Astrocyte (in vitro differentiated cells and primary cell): ENCODE measurements around the gene AQP2. TPM values are rescaled to one million over a fixed set of nuclear protein-coding genes. Genes with fewer than 3 reads are reported as not detected.
A peak's percentile ranks its signal among the peaks of the same experiment; 100 is the strongest.
"Not testable (repeated sequence)": the region's sequence is repeated elsewhere in the genome, so short reads cannot be mapped to it uniquely, and the experiment has no call there.

Source experiments
- DNase-seq: peaks from one replicate; pipeline ENCODE4 v3.0.0-alpha.2; 2010; ENCODE audit warnings: low read depth
- FAIRE-seq: peaks from 2 replicates; lab custom pipeline; 2011; peaks lifted over from hg19 to GRCh38; lab: Jason Lieb, UNC
- H2AFZ ChIP-seq: 2 replicates; pipeline ENCODE4 v1.6.0; 2012; ENCODE audit warnings: low read depth, low read length, inconsistent platforms
- H3K27ac ChIP-seq: 2 replicates; pipeline ENCODE4 v1.5.1; 2011; ENCODE audit warnings: low read depth, low read length, inconsistent platforms
- H3K27me3 ChIP-seq: 2 replicates; pipeline ENCODE4 v1.6.0; 2011; ENCODE audit warnings: low read length, inconsistent platforms; ENCODE audit not compliant: insufficient read depth
- H3K36me3 ChIP-seq: 2 replicates; pipeline ENCODE4 v1.5.1; 2011; ENCODE audit warnings: low read length, inconsistent platforms; ENCODE audit not compliant: insufficient read depth
- H3K4me1 ChIP-seq: 2 replicates; pipeline ENCODE4 v1.5.1; 2011; ENCODE audit warnings: low read length, inconsistent platforms; ENCODE audit not compliant: insufficient read depth
- H3K4me2 ChIP-seq: 2 replicates; pipeline ENCODE4 v1.6.0; 2012; ENCODE audit warnings: low read length, inconsistent platforms
- H3K4me3 ChIP-seq: 2 replicates; pipeline ENCODE4 v1.5.1; 2011; ENCODE audit warnings: low read depth, mild to moderate bottlenecking, low read length, inconsistent platforms; ENCODE audit not compliant: insufficient read depth
- H3K79me2 ChIP-seq: 2 replicates; pipeline ENCODE4 v1.6.0; 2012; ENCODE audit warnings: mild to moderate bottlenecking, low read length, inconsistent platforms; ENCODE audit not compliant: insufficient read depth
- H3K9ac ChIP-seq: 2 replicates; pipeline ENCODE4 v1.6.0; 2012; ENCODE audit warnings: mild to moderate bottlenecking, low read length, inconsistent platforms
- H3K9me3 ChIP-seq: 2 replicates; pipeline ENCODE4 v1.5.1; 2012; ENCODE audit warnings: low read depth, mild to moderate bottlenecking, low read length, inconsistent platforms; ENCODE audit not compliant: insufficient read depth
- H4K20me1 ChIP-seq: 2 replicates; pipeline ENCODE4 v1.6.0; 2012; ENCODE audit warnings: low read length, inconsistent platforms; ENCODE audit not compliant: insufficient read depth
- H3K27ac Mint-ChIP-seq: one replicate; pipeline ENCODE4 v1.8.0; 2021; ENCODE audit warnings: mild to moderate bottlenecking, mixed read lengths; ENCODE audit not compliant: unreplicated experiment
- H3K27me3 Mint-ChIP-seq: one replicate; pipeline ENCODE4 v1.8.0; 2021; ENCODE audit warnings: low read depth, mixed read lengths; ENCODE audit not compliant: unreplicated experiment
- H3K36me3 Mint-ChIP-seq: one replicate; pipeline ENCODE4 v1.8.0; 2021; ENCODE audit warnings: low read depth, mixed read lengths; ENCODE audit not compliant: unreplicated experiment
- H3K4me1 Mint-ChIP-seq: one replicate; pipeline ENCODE4 v1.8.0; 2021; ENCODE audit warnings: low read depth, mixed read lengths; ENCODE audit not compliant: unreplicated experiment
- H3K4me3 Mint-ChIP-seq: one replicate; pipeline ENCODE4 v1.8.0; 2021; ENCODE audit warnings: mild to moderate bottlenecking, moderate library complexity, mixed read lengths; ENCODE audit not compliant: unreplicated experiment
- H3K9me3 Mint-ChIP-seq: one replicate; pipeline ENCODE4 v1.8.0; 2021; ENCODE audit warnings: mild to moderate bottlenecking, mixed read lengths; ENCODE audit not compliant: unreplicated experiment
- EZH2 ChIP-seq: IDR thresholded peaks from 2 replicates; pipeline ENCODE4 v1.6.1; 2012; ENCODE audit warnings: mild to moderate bottlenecking, low read length, inconsistent platforms; ENCODE audit not compliant: insufficient read depth
- total RNA-seq: library from RNA; stranded (reverse); gene quantifications from 2 replicates; pipeline ENCODE4 v1.2.1, GENCODE V29; 2021
- TF ChIP-seq, protein P1 (sequence below): IDR thresholded peaks from 2 replicates; pipeline ENCODE4 v1.5.1; 2011; ENCODE audit warnings: low read depth, mild to moderate bottlenecking, inconsistent platforms, low read length, moderate library complexity; ENCODE audit not compliant: insufficient read depth

Gene AQP2
- total RNA-seq, 1 donor from 2014 or later, result not detected

GRCh38 chr12:49985981-49986380 lies 35.4 kb downstream of the AQP2 start:
- no peak for FAIRE-seq
- DNase-seq, result peak; percentile 11
- no peaks in the 10 kb centered on the region for H3K9me3 ChIP-seq
- no peak overlapping the region for H3K9ac ChIP-seq
- no peak overlapping the region for H2AFZ ChIP-seq
- Mint-ChIP-seq H3K27me3 (no peaks in the 10 kb centered on the region), H3K4me1 (peaks cover 28% of the 10 kb centered on the region), H3K4me3 (no peak overlapping the region), H3K36me3 (peaks cover 4% of the 10 kb centered on the region), H3K9me3 (no peaks in the 10 kb centered on the region), H3K27ac (peak overlapping the region; percentile 58)
- H4K20me1 ChIP-seq, result no peaks in the 10 kb centered on the region
- H3K79me2 ChIP-seq, result no peaks in the 10 kb centered on the region
- H3K4me2 ChIP-seq, result no peak overlapping the region
- no peaks in the 10 kb centered on the region for H3K27me3 ChIP-seq
- no peak overlapping the region for H3K27ac ChIP-seq
- no peak overlapping the region for H3K4me3 ChIP-seq
- TF ChIP-seq EZH2, result no peak
- TF ChIP-seq, protein P1, sequence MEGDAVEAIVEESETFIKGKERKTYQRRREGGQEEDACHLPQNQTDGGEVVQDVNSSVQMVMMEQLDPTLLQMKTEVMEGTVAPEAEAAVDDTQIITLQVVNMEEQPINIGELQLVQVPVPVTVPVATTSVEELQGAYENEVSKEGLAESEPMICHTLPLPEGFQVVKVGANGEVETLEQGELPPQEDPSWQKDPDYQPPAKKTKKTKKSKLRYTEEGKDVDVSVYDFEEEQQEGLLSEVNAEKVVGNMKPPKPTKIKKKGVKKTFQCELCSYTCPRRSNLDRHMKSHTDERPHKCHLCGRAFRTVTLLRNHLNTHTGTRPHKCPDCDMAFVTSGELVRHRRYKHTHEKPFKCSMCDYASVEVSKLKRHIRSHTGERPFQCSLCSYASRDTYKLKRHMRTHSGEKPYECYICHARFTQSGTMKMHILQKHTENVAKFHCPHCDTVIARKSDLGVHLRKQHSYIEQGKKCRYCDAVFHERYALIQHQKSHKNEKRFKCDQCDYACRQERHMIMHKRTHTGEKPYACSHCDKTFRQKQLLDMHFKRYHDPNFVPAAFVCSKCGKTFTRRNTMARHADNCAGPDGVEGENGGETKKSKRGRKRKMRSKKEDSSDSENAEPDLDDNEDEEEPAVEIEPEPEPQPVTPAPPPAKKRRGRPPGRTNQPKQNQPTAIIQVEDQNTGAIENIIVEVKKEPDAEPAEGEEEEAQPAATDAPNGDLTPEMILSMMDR, result no peak
- peaks cover 13% of the 10 kb centered on the region for H3K36me3 ChIP-seq
- peaks cover 14% of the 10 kb centered on the region for H3K4me1 ChIP-seq

GRCh38 chr12:49986476-49986875 lies 35.9 kb downstream of the AQP2 start:
- Histone ChIP-seq H3K36me3 (peaks cover 15% of the 10 kb centered on the region), H3K4me1 (peaks cover 14% of the 10 kb centered on the region)
- H3K36me3 Mint-ChIP-seq, H3K4me3 ChIP-seq, H3K27ac Mint-ChIP-seq, H2AFZ ChIP-seq, DNase-seq, H3K9me3 ChIP-seq, H3K27me3 ChIP-seq, H3K4me3 Mint-ChIP-seq, H3K9me3 Mint-ChIP-seq, H3K79me2 ChIP-seq, FAIRE-seq, H3K4me2 ChIP-seq, H3K27me3 Mint-ChIP-seq, H3K27ac ChIP-seq, H4K20me1 ChIP-seq, H3K9ac ChIP-seq: not testable (repeated sequence)
- H3K4me1 Mint-ChIP-seq, result peaks cover 27% of the 10 kb centered on the region

- Histone ChIP-seq H3K79me2 (no peaks in the 10 kb centered on the region), H3K4me3 (no peak overlapping the region), H3K4me1 (peaks cover 14% of the 10 kb centered on the region), H3K9me3 (no peaks in the 10 kb centered on the region), H4K20me1 (no peaks in the 10 kb centered on the region), H3K36me3 (peaks cover 25% of the 10 kb centered on the region), H3K27me3 (no peaks in the 10 kb centered on the region), H3K27ac (no peak overlapping the region), H3K4me2 (no peak overlapping the region), H2AFZ (no peak overlapping the region), H3K9ac (no peak overlapping the region)
- H3K9me3 Mint-ChIP-seq, result no peaks in the 10 kb centered on the region
- no peak overlapping the region for H3K27ac Mint-ChIP-seq
- FAIRE-seq, result no peak
- no peak for DNase-seq
- peaks cover 27% of the 10 kb centered on the region for H3K4me1 Mint-ChIP-seq
- H3K36me3 Mint-ChIP-seq, result peaks cover 7% of the 10 kb centered on the region
- H3K4me3 Mint-ChIP-seq, result no peak overlapping the region
- TF ChIP-seq, protein P1, result no peak
- no peak for TF ChIP-seq EZH2
- H3K27me3 Mint-ChIP-seq, result no peaks in the 10 kb centered on the region
Measured at GRCh38 chr12:49987625-49988303, 37.2 kb downstream of the AQP2 start.

GRCh38 chr12:49989400-49989799 lies 38.9 kb downstream of the AQP2 start:
- H3K27me3 ChIP-seq, H3K4me3 ChIP-seq, H3K27ac Mint-ChIP-seq, H3K9me3 Mint-ChIP-seq, H3K4me1 ChIP-seq, H3K4me2 ChIP-seq, H3K9ac ChIP-seq, H3K79me2 ChIP-seq, H3K9me3 ChIP-seq, H3K4me3 Mint-ChIP-seq, FAIRE-seq, H3K36me3 Mint-ChIP-seq, H4K20me1 ChIP-seq, H2AFZ ChIP-seq, H3K27me3 Mint-ChIP-seq, H3K27ac ChIP-seq, DNase-seq: not testable (repeated sequence)
- H3K36me3 ChIP-seq, result peaks cover 27% of the 10 kb centered on the region
- peaks cover 20% of the 10 kb centered on the region for H3K4me1 Mint-ChIP-seq
